ENCODE results near the gene DMD. TPM values are rescaled to one million over a fixed set of nuclear protein-coding genes. Genes with fewer than 3 reads are reported as not detected.

Gene DMD
- polyA plus RNA-seq, 3 donors = 8.0 to 13.2 (median 11.5) TPM

DNA sequence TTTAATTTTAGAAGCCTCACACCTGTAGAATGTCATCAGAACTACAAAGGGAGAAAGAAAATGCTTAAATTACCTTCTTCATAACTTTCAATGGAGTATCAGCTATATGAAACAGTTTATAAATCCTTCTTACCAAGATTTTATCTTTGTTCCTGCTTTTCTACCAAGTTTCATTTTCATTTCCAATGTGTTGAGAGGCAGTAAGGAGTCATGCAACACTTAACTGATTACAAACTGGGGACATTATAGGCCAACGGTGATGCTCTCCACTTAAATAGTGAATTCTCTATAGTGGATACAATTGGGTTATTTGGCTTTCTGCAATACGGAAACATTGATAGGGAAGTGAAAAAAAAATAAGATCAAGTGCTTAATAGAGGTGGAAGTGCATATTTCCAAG lies 1994.3 kb downstream of the DMD start:
- H3K27ac ChIP-seq (ENCODE audit: low read depth, low read length) = no peak overlapping the region
- WGBS, 3 donors = 12 to 32% (median 13%) methylated on average over 2 of the region's 2 CpGs

DNA sequence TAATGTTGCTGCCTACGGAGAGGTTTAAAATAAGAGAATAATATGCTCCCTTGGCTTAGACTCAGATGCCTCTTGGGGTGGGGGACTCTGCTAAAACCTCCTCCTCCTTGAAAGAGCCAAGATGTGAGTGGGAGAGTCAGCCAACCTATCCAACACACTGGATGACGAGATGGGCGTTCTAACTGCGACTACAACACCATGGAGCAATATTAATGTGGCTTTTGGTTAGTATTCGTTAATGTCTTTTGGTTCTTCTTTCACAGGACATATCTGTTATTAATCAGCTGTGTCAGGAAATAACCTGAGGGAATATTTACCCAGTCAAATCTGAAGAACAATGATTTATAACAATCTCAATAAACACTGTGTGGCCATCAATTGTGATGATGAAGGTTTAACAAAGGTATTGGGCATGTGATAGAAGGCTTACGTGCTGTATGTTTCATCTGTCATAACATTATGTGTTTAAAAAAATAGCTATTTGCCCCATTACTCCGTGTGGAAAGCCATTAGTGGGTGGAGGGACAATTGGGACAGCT lies 1996.0 kb downstream of the DMD start:
- no peak overlapping the region for H3K27ac ChIP-seq (ENCODE audit: low read depth, low read length)
- 72 to 84% (median 75%) methylated on average over 7 of the region's 7 CpGs for WGBS, 3 donors

DNA sequence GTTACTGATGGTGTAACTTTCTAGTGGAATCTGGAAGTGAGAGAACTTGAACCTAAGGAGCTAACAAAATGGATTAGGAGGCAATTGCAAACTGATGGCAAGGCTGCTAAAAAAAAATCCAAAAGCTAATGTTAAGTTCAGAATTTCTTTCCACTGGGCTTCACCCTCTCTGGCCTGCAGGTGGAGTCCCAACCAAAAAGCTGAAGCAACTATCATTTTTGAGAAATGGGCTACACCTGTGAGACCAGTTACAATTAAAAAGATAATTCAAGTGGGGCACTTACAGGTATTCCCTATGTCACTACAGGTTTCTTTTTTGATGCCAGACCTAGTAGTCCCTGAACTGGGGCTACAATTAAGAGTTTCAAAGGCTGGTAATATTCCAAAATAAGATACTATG lies 1997.4 kb downstream of the DMD start:
- H3K27ac ChIP-seq (ENCODE audit: low read depth, low read length) = no peak overlapping the region

DNA sequence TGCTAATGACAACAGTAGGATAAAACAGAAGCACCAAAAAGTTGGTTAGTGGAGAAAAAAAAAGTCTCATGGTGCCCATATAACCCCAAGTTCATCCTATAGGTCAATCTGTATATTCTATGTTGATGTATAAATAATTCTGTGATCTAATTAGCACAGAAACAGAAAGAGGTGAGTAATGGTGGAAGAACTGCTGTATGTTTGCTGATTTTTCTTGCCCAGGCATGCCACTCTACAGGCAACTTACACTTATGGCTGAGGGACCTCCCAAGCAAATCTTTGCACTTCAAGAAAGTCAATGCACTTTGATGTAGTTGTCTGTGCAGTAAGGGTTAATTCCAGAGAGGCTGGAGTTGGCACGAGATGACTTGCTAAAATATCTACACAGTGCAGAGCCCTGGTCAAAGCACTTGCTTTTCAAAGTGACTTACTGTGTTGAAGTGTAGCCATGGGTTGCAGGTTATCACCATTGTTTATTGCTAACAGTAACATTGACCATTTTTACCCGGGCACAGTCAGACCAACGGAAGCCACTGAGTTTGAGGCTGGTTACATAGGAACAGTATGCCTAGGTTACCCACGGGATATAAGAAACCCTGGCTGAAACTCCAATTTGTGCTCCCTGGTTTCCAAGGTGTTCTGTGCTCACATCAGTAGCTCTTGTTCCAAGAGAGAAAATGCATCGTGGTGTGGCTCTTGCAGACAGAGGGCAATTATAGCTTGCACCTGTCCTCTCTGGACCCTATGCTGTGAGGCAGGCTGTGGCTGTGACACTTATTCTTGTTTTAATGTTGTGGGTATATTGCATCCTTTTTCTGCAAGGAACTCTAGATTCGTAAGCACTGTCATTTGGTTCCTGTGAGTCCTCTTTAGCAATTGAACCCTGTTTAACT lies 1998.2 kb downstream of the DMD start:
- WGBS, 3 donors = 26 to 65% (median 62%) methylated on average over 6 of the region's 6 CpGs
- H3K27ac ChIP-seq (ENCODE audit: low read depth, low read length) = no peak overlapping the region

DNA sequence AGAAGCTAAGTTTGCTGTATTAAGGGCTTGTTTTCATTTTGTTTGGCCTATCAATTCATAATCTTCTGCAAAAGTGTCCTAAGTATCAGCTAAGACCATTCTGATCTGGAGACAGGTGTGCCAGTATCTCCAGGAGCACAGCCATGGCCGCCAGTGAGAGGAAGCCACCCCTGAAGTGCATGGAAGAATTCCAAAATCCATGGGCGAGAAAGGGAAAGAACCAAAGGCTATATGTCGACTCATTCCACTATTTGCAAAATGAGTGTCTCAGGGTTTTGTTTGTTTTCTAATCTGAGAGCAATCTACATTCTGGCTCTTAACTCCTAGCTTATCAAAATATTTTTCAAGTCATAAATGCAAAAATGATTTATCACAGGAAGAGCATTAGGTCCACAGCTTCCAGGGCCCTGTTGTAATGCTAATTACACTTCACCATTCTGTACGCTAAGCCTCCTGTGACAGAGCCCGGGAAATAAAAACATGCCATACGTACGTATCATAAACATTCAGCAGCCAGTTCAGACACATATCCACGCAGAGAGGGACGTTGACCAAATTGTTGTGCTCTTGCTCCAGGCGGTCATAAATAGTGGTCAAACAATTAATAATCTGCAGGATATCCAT lies 2002.2 kb downstream of the DMD start:
- 44 to 85% (median 72%) methylated on average over 10 of the region's 10 CpGs for WGBS, 3 donors
- no peak overlapping the region for H3K27ac ChIP-seq (ENCODE audit: low read depth, low read length)

DNA sequence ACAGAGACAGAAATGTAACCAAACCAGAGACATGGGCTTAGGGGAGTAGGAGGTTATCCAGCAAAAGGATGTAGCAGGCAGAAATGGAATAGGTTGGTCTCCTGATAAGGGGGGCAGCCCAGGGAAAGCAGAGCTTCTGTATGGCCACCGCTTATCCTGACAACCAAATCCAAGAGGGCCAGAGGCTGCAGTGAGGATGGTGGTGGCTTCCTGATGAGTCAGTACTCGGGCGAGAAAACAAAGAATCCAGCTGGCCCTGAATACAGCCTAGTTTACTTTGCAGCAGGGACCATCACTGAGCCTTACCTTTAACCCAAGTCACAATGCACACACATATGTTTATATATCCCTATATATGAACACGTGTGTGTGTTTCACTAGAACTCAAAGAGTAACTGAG lies 2009.8 kb downstream of the DMD start:
- WGBS, 3 donors = 72 to 85% (median 84%) methylated on average over 4 of the region's 4 CpGs
- no peak overlapping the region for H3K27ac ChIP-seq (ENCODE audit: low read depth, low read length)

DNA sequence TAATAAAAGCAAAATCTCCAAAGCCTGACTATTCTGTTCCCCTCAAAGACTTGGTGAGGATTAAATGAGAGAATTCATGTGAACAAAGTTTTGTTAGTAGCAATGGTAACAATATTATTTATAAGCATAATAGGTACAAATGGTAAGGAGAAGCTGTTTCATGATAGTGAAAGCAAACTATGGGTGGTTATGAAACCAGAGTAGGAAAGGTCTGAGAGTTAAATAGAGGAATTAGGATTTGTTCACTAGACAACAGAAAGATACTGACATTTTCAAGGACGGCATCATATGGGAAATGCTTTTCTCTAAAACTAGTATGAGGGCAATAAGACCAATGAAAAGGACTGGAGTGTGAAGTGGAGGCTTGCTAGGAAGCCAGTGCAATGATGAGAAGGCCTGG lies 2010.9 kb downstream of the DMD start:
- no peak overlapping the region for H3K27ac ChIP-seq (ENCODE audit: low read depth, low read length)
- WGBS, 3 donors = 32 to 85% (median 77%) methylated on average over 1 of the region's 1 CpG

DNA sequence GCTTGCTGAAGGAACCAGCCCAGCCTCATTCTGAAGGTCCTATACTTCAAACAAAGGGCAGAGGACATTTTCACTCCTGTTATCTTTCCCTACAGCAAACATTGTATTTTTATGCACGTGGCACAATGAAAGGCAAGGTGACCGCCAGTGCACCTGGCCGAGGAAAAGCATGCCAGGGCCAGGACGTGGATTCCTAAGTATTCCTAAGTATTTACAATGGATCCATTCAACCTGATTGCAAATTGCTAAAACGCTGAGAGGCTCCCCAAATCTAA lies 2011.6 kb downstream of the DMD start:
- WGBS, 3 donors = 25 to 64% (median 57%) methylated on average over 5 of the region's 5 CpGs
- no peak overlapping the region for H3K27ac ChIP-seq (ENCODE audit: low read depth, low read length)

DNA sequence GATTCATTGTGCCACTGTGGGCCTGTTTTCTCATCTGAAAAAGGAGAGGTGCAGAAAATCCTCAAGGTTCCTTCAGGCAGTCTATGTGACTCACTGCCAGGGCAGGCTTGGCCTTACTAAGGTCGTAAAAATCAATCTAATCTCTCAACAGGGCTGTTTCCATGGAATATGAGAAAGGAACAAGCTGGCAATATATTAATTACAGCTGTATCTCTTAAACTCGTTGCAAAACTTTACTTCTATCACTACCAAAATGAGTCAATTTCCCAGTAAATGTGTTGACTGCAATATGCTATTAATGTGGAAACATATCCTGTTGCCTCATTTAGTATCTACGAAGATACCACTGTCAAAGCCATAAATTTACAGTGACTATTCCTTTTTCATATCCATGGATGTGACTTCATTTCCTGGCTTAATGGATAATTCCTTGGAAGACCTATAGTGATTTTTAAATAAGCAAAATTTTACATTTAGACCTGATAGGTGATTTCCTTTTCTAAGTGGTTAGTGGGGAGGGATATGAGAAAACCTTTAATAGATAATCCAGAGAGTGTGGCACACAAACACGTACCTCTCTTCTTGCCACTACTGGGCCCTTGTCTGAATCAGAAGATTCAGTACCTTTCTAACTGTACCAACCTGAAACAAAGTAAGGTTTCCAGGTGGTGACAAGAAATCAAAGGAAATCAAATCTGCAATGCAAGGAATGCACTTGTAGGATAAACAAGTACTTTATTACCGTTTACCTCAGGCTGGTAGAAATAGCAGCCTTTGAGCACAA lies 2012.1 kb downstream of the DMD start:
- 21 to 55% (median 47%) methylated on average over 5 of the region's 5 CpGs for WGBS, 3 donors

DNA sequence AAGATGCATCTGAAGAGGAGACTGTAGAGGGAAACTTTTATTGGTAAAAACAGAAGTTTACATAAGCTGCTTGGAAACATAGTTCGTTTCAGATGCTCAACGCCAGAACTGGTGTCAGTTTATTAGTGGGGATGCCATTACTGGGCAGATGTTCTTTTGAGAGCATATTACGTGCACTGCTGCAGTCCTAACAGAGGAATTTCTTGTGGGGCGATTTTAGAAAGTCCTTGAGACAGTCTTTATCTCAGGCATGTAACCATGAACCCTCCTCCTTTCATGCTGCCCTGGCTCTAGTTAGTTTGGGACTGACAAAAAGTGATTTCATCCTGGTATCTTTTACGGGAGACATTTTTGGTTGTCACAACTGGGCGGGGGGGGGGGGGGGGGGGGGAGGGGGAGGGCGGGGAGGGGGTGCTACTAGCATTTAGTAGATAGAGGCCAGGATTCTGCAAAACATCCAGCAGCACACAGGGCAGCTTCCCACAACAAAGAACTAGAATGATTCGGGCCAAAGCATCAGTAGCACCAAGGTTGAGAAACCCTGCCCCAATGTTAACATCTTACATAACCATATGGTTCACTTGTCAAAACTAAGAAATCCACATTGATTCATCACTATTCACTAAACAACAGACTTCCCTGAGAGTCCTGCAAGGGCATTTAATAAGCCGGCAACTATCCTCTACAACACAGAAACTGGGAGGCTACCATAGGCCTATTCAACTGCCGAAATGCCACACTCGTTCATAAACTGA lies 2021.0 kb downstream of the DMD start:
- 63 to 86% (median 80%) methylated on average over 8 to 10 of the region's 11 CpGs for WGBS, 3 donors
- no peak overlapping the region for H3K27ac ChIP-seq (ENCODE audit: low read depth, low read length)

More for the DNA sequence above, 2012.1 kb downstream of the DMD start:
- no peak overlapping the region for H3K27ac ChIP-seq (ENCODE audit: low read depth, low read length)

DNA sequence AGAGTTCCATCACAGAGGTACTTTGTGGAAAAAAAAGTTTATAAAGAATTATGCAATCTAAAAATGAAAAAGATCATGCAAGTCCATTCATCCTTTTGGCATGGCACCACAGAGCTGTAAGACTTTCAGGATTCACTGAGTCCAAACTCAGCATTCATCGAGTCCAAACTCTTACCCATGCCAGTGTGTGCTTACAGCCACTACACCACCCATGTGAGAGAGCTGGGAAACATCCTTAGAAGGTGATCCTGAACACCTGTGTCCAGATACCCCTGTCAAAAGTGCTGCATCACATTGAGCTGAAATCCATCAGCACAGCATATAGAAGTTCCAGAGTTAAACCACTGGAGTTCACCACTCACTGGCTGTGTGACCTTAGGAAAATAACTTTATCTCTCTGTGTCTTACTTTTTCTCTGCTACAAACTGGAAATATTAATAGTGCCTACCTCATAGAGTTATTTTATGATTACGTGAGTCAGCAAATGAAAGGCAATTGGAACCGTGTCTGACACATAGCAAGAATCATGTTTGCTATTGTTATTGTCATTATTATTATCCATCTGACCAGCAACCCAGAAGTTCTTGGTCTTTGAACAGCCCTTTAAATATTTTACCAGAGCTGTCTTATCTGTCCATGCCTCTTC lies 2024.5 kb downstream of the DMD start:
- no peak overlapping the region for H3K27ac ChIP-seq (ENCODE audit: low read depth, low read length)
- 72 to 88% (median 84%) methylated on average over 3 of the region's 3 CpGs for WGBS, 3 donors

DNA sequence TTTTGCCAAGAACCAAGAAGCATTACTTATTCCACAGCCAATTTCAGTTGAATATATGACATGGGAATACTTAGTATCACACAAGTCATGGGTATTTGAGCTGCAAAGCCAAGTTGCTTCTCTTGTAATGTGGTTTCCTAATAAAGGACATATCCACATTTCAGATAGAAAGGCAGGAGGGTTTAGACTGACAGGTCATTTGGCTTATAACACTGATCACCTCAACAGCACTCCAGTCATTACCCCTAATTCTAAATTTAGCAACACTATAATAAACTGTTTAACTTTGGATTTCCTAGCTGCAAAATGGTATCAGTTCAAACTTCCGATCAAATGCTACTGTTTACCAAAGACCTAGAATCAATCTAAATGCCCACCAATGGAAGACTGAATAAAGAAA lies 2025.5 kb downstream of the DMD start:
- no peak overlapping the region for H3K27ac ChIP-seq (ENCODE audit: low read depth, low read length)
- WGBS, 3 donors = 52 to 98% (median 95%) methylated on average over 1 of the region's 1 CpG

DNA sequence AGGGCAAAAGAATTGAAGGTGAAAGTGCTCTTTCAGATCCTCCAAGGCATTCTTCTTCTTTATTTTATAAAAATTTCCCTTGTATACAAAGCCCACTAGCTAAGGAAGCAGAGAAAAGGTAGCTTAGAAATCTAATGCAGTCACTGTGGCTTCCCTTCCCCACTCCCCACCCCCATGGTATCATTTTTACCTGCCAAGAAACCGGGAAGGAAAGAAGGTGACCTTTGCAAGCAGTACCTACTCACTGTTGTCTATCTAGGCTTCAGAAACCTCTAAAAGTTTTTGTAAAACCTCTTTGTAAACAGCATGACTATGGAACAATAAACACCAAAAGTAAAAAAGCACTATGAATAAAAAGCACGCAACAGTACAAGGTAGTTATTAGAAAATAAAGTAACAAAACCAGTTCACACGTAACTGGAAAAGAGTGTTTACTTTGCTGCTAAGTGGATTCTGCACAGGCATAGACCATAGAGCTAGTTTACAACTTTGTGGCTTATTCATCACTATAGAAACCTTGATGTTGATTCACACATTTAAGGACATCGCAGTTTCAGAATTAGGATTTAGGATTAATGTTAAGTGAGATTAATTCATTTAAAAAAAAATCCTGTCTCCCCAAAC lies 2029.9 kb downstream of the DMD start:
- H3K27ac ChIP-seq (ENCODE audit: low read depth, low read length) = no peak overlapping the region

DNA sequence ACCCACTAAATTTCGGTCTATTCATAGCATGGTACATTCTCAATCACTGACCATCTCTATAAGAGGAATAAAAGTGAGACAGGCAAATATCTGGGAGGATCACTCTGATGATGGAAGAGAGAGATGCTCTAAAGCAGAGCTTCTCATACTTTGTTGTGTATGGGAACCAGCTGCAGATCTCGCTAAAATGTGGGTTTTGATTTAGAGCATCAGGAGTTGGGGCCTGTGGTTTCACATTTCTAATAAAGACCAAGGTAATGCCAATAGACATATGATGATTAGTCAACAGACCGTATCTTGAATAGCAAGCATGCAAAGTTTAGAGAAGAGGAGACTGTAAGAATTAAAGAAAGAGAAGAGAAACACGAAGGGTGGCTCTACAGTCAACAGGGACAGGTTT lies 2032.1 kb downstream of the DMD start:
- 78 to 90% (median 85%) methylated on average over 4 of the region's 4 CpGs for WGBS, 3 donors
- H3K27ac ChIP-seq (ENCODE audit: low read depth, low read length) = no peak overlapping the region

More for the DNA sequence above, 2029.9 kb downstream of the DMD start:
- WGBS, 3 donors = 28 to 79% (median 76%) methylated on average over 4 of the region's 4 CpGs

DNA sequence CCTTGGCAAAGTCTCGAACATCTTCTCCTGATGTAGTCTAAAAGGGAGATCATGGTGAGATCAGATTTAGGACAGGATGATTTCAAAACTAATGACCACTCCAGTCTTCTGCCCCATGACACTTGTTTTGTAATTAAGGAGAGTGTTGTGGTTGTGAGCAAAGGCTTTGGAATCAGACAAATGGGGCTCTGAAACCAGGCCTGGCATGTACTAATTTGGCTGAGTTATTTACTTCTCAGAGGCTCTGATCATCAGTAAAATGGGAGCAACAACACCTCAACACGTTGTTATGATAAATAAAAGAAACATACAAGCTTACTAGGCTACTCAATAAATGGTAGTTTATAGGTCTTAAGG lies 2032.6 kb downstream of the DMD start:
- WGBS, 3 donors = 69 to 87% (median 72%) methylated on average over 2 of the region's 2 CpGs

DNA sequence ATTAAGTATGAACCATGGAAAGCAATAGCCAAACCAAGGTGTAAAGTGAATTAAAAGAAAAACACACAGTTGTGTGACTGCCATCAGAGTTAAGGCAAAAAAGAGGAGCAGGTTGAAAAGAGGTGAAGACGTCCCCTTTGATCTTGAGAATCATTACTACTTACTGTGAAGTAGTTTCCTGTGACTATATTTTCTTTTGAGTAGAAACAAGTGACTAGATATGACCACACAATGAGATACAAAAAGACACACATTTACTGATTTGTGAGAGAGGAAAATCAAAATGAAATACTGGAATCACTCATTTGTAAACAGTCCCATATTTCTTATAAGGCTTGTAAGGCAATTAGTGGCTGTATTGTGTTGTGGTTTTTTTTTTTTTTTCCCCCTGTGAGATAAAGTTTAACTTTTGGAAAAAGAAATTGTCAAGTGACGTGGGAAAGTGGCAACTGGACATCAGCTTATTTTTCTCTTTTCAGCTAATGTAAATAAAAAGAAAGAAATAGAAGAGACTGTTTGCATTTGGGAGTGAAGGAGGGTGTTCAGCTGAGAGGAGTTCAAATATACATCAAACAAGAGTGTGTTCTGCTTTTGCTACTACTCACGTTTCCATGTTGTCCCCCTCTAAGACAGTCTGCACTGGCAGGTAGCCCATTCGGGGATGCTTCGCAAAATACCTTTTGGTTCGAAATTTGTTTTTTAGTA lies 2033.1 kb downstream of the DMD start:
- WGBS, 3 donors = 53 to 90% (median 74%) methylated on average over 6 of the region's 6 CpGs

More for the DNA sequence above, 2032.6 kb downstream of the DMD start:
- H3K27ac ChIP-seq (ENCODE audit: low read depth, low read length) = no peak overlapping the region

DNA sequence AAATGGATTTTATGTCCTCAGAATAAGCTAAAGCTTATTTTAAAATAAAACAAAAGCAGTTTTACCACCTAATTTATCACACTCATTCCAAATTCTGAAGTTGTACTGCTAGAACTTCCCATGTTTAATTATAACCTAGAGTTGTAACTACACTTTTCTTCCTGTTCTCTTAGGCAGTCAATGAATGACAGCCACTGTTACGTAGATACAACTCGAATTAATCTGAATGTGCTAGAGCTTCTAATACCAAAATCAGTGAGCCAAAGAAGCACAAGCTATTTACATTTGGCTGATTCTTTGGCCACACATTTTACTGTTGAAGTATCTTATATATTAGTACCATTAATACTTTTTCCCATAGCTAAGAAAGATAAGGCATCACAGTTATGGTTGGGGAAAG lies 2040.6 kb downstream of the DMD start:
- no peak overlapping the region for H3K27ac ChIP-seq (ENCODE audit: low read depth, low read length)
- WGBS, 3 donors = 71 to 88% (median 72%) methylated on average over 2 of the region's 2 CpGs

More for the DNA sequence above, 2033.1 kb downstream of the DMD start:
- H3K27ac ChIP-seq (ENCODE audit: low read depth, low read length) = no peak overlapping the region
